Medulla oblongata (tissue), 1 donor: ENCODE data around the gene ANKS1A.

ENCODE experiments used
- DNase-seq: peaks from one replicate; pipeline ENCODE4 v3.0.0-alpha.2; 2015; ENCODE audit errors: extremely low spot score

ANKS1A gene

DNA sequence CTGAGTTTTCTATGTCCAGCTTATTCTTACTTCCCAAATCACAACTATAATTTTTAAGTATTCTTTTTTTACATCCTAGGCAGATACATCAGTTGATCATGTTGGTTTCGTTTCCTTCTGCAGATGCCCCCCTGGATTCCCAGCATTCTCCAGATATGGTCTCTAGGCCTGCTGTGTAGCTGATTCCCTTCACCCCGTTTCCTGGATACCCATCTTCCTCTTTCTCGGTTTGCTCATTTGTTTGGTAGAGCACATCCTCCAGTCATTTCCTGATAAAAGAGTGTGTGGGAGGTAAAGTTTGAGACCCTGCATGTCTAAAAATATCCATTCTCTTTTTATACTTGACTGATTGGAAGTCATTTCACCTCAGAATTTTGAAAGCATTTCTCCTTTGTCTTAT is 66.4 kb downstream of the ANKS1A start:
- peak; percentile 77 for DNase-seq

- no peak for DNase-seq
These were observed 68.3 kb downstream of the ANKS1A start for GRCh38 chr6:34957231-34957783.

GRCh38 chr6:34958734-34959133 is 69.7 kb downstream of the ANKS1A start:
- peak; percentile 30 for DNase-seq

- DNase-seq, result no peak
These were observed 70.2 kb downstream of the ANKS1A start for GRCh38 chr6:34959224-34959623.

DNA sequence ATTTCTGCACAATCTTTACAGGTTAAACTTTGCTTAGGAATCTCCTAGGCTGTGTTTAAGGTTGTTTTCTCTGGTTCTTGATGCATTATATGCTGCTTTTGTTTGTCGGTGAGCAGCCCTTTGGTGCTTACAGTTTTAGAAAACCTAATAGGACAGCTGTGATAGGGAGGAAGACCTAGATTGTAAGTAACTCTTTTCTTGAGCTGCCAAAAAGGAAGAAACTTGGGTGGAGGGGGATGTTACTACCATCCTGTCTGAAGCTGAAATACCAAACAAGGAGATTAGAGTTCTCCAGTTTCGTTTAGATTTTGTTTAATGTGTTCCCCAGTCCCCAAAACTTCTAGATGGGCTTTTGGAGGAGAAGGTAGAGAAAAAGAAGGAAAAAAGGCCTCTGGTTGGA is 72.0 kb downstream of the ANKS1A start:
- no peak for DNase-seq

GRCh38 chr6:34961574-34961973 is 72.5 kb downstream of the ANKS1A start:
- peak; percentile 20 for DNase-seq

- peak; percentile 39 for DNase-seq
These were observed 75.5 kb downstream of the ANKS1A start for GRCh38 chr6:34964564-34964963.

DNA sequence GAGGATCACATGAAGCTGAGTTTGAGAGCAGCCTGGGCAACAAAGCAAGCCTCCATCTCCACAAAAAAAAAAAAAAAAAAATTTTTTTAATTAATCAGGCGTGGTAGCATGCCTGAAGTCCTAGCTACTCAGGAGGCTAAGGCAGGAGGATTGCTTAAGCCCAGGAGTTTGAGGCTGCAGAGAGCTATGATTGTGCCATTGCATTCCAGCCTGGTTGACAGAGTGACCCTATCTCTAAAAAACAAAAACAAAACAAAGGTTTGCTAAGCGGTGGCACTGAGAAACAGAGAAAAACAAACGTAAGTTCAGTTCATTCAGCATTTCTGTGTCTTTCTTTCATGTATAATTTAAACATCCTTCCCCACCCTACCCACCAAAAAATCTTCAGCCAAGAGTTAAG is 78.4 kb downstream of the ANKS1A start:
- DNase-seq, result no peak

GRCh38 chr6:34969662-34970265 is 80.7 kb downstream of the ANKS1A start:
- DNase-seq, result no peak

GRCh38 chr6:34970488-34970887 is 81.4 kb downstream of the ANKS1A start:
- no peak for DNase-seq

- DNase-seq, result no peak
These were observed 81.9 kb downstream of the ANKS1A start for GRCh38 chr6:34970957-34971356.

GRCh38 chr6:34973547-34974248 is 84.6 kb downstream of the ANKS1A start:
- no peak for DNase-seq

DNA sequence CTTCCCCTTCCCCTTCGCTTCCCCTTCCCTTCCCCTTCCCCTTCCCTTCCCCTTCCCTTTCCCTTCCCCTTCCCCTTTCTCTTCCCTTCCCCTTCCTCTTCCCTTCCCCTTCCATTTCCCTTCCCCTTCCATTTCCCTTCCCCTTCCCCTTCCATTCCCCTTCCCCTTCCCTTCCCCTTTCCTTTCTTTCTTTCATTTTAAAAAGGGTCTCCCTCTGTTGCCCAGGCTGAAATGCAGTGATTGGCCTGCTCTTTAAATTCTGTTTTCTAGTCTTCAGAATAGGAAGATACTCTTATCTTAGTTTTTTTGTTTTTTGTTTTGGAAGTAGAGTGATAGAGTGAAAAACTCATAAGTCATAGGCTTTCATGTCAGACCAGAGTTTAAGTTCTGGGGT is 85.2 kb downstream of the ANKS1A start:
- no peak for DNase-seq

- DNase-seq, result no peak
These were observed 87.2 kb downstream of the ANKS1A start for GRCh38 chr6:34976239-34976638.

- DNase-seq, result no peak
These were observed 90.2 kb downstream of the ANKS1A start for GRCh38 chr6:34979218-34979617.

DNA sequence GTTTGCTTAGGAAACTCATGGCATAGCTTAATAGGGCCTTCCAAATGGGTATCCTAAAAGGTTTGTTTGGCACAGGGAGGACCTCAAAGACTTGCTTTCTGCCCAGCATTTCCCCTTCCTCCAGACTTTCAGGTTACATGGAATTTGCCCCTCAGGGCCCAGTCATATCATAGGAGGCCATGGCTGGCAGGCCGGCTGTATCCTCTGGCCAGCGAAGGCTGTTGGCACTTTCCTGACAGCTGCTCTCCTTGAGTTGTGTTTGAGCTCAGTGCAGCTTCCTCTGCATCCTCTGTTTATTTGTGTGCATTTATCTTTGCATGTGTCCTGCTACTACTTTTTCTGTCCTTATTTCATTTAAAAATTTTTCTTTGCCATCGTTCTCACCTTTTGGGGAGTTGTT is 90.9 kb downstream of the ANKS1A start:
- no peak for DNase-seq

- DNase-seq, result no peak
These were observed 92.3 kb downstream of the ANKS1A start for GRCh38 chr6:34981366-34981765.

- no peak for DNase-seq
These were observed 92.9 kb downstream of the ANKS1A start for GRCh38 chr6:34981951-34982350.

DNA sequence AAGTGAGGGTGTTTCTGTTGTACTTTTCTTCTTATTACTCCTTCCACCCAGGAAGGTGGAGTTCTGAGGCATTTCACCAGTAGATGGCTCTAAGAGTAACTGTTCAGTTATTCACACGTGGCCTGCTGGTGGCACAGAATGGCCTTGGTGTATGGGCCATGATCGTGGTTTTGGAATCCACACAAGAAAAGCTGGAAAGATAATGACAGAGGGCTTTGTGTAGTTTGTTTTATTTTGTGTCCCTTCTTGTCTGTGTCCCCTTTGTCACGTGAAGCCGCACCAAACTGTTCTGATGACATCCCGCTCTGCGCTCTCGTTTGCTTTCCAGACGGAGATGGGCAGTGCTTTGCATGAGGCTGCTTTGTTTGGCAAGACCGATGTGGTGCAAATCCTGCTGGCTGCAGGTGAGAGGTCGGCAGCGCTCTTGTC is 93.4 kb downstream of the ANKS1A start:
- peak; percentile 78 for DNase-seq

- DNase-seq, result no peak
These were observed 95.4 kb downstream of the ANKS1A start for GRCh38 chr6:34984416-34984815.

DNA sequence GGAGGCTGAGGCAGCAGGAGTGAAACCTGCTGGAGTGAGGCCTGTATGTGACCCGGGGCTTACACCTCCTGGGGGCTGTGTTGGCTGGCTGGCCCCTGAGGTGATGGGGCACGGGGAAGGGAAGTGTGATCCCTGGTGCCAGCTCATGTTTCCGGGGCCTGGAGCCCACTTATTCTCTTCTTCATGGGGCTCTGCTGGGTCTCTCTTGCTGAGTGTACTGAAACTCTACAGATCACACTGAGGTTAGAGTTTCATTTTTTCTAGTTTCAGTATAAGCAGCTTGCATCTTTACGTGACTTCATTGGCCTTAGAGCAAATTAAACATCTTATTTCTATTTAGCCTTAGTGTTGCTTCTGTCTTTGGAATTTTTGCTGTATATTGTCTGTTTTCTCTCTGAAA is 96.2 kb downstream of the ANKS1A start:
- no peak for DNase-seq

- DNase-seq, result peak; percentile 94
These were observed 97.8 kb downstream of the ANKS1A start for GRCh38 chr6:34986845-34987246.

DNA sequence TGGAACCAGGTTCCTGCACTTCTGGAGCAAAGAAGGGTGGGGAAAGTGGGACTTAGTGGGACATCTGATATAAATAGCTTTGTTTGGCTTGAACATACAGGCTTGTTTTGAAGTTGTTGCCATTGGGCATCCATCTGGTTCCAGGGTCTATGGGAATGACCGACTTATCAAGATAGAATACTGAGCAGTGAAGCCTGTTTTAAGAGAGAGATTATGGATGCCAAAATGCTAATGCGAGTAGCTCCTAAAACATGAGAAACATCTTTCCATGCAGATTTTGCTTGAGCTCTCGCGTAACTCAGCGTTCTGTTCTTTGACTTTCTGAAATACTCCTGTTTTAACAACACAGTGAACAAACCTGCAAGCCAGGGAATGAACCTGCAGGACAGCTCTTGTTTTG is 98.5 kb downstream of the ANKS1A start:
- DNase-seq, result no peak
